Tibial nerve (tissue), 4 donors: Measurements from ENCODE around the gene PARP15. TPM values are rescaled to one million over a fixed set of nuclear protein-coding genes. Genes with fewer than 3 reads are reported as not detected.

ENCODE experiments used
- DNase-seq, 2 donors: peaks; one replicate each; pipeline ENCODE4 v3.0.0-alpha.2; 2019; ENCODE audit warnings: low spot score in 2 of 2
- H3K27ac ChIP-seq, 4 donors: fragments of 200-600 bp; sonication (generic) in 3 of 4; one replicate each; pipeline ENCODE4 v1.5.1; 2017 to 2019; ENCODE audit warnings: mild to moderate bottlenecking in 1 of 4
- H3K27me3 ChIP-seq, 2 donors: fragments of 200-600 bp; sonication (generic) in 1 of 2; one replicate each; pipeline versions ENCODE4 v1.5.1 to v1.6.0; 2017 to 2019
- H3K36me3 ChIP-seq, 3 donors: fragments of 200-600 bp; sonication (generic); one replicate each; pipeline ENCODE4 v1.5.1; 2018 to 2019
- H3K4me1 ChIP-seq, 4 donors: fragments of 200-600 bp; sonication (generic) in 3 of 4; one replicate each; pipeline ENCODE4 v1.5.1; 2017 to 2019
- H3K4me3 ChIP-seq, 4 donors: fragments of 200-600 bp; sonication (generic) in 3 of 4; one replicate each; pipeline ENCODE4 v1.5.1; 2017 to 2019; ENCODE audit warnings: mild to moderate bottlenecking in 1 of 4, moderate library complexity in 1 of 4
- H3K9me3 ChIP-seq, 4 donors: fragments of 200-600 bp; sonication (generic) in 3 of 4; one replicate each; pipeline ENCODE4 v1.5.1; 2017 to 2019
- EP300 ChIP-seq, 2 donors: sonication (generic); formaldehyde crosslinking; IDR thresholded peaks; one replicate each; pipeline ENCODE4 v1.6.1; 2017; ENCODE audit warnings: antibody characterized with exemption in 2 of 2, mild to moderate bottlenecking in 1 of 2
- POLR2A ChIP-seq, 2 donors: fragments of 450-650 bp; IDR thresholded peaks; one replicate each; pipeline ENCODE4 v1.6.1; 2017; ENCODE audit warnings: antibody characterized with exemption in 2 of 2, mild to moderate bottlenecking in 2 of 2, moderate library complexity in 2 of 2
- WGBS, 2 donors: methylation state at CpG; one replicate each; pipeline ENCODE4 v1.1.5; 2018; 5-methylcytosine and 5-hydroxymethylcytosine counted together
- total RNA-seq, 4 donors: library from RNA; depleted of rRNA; stranded (reverse); fragments of >200 nt; gene quantifications; one replicate each; pipeline ENCODE4 v1.1.0, GENCODE V29; 2016
- TF ChIP-seq, protein P1 (sequence below), 5 experiments: fragments of 200-600 bp in 3 of 5; fragments of 450-650 bp in 2 of 5; sonication (generic) in 3 of 5; IDR thresholded peaks; one replicate each; pipeline ENCODE4 v1.5.1; 2016 to 2019; ENCODE audit warnings: antibody characterized with exemption in 5 of 5, mild to moderate bottlenecking in 3 of 5, moderate library complexity in 2 of 5

Gene PARP15
- total RNA-seq, 4 donors from 2014 or later = 1.2 to 3.6 (median 2.8) TPM

DNA sequence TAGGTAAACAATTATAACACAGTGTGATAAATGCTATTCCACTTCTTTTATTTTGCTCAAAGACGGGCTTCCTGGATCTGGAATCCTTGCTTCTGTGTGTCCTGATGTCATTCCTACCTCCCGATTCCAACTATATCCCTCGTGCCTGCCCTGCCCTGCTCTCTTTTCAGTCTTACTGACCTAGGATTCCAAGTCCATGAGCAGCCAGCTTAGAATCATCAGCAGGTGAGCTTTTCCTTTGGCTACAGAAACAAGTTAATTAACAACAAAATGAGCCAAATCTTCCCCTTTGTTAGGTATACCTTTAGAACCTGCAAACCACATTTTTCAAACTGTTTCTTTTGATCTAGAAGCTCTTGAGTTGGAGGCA lies 40.8 kb upstream of the PARP15 start:
- DNase-seq = no peak
- no peaks in the 10 kb centered on the region for H3K27me3 ChIP-seq
- H3K9me3 ChIP-seq = no peaks in the 10 kb centered on the region
- no peak overlapping the region for H3K27ac ChIP-seq
- no peaks in the 10 kb centered on the region for H3K4me1 ChIP-seq
- H3K4me3 ChIP-seq = no peak overlapping the region
- WGBS, 2 donors = 58% methylated on average over 3 of the region's 3 CpGs
- peaks cover 0 to 93% (median 7%) of the 10 kb centered on the region in 3 donors for H3K36me3 ChIP-seq
- TF ChIP-seq EP300 (IDR thresholded peaks at IDR 0.05) = no peak
- no peak for TF ChIP-seq POLR2A (IDR thresholded peaks at IDR 0.05)
- TF ChIP-seq, protein P1, sequence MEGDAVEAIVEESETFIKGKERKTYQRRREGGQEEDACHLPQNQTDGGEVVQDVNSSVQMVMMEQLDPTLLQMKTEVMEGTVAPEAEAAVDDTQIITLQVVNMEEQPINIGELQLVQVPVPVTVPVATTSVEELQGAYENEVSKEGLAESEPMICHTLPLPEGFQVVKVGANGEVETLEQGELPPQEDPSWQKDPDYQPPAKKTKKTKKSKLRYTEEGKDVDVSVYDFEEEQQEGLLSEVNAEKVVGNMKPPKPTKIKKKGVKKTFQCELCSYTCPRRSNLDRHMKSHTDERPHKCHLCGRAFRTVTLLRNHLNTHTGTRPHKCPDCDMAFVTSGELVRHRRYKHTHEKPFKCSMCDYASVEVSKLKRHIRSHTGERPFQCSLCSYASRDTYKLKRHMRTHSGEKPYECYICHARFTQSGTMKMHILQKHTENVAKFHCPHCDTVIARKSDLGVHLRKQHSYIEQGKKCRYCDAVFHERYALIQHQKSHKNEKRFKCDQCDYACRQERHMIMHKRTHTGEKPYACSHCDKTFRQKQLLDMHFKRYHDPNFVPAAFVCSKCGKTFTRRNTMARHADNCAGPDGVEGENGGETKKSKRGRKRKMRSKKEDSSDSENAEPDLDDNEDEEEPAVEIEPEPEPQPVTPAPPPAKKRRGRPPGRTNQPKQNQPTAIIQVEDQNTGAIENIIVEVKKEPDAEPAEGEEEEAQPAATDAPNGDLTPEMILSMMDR (IDR thresholded peaks at IDR 0.05) = no peak

DNA sequence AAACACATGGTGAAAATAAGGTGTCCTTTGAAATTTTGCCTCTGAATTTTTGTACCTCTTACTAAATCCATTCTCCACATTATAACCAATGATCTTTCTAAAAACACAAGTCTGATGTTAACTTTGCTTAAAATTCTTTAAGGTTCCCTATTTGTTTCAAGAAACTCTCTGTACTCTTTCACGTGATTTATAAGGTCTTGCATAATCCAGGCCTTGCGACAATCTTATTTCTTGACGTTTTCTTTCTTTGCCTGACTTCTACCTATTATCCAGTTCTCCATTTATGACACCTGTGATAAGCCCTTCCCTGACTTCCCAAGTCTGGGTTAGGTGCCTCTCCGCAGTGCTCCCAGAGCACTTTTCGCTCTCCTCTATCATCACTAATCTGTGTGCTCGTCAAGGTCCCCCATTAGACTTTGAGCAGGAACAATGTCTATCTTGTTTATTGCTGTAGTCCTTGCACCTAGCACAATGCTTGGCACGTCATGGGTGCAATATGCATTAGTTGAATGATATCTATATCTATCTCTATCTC lies 38.4 kb upstream of the PARP15 start:
- H3K4me3 ChIP-seq = no peak overlapping the region
- H3K27me3 ChIP-seq = no peaks in the 10 kb centered on the region
- no peak overlapping the region for H3K27ac ChIP-seq
- H3K36me3 ChIP-seq = peaks cover 0 to 88% (median 7%) of the 10 kb centered on the region in 3 donors
- H3K9me3 ChIP-seq = no peaks in the 10 kb centered on the region
- WGBS, 2 donors = 84 to 87% methylated on average over 7 of the region's 7 CpGs
- H3K4me1 ChIP-seq = no peaks in the 10 kb centered on the region
- TF ChIP-seq, protein P1 (IDR thresholded peaks at IDR 0.05) = no peak
- TF ChIP-seq POLR2A (IDR thresholded peaks at IDR 0.05) (no peak), EP300 (IDR thresholded peaks at IDR 0.05) (no peak)
- DNase-seq = peak in 1 of 2 donors; percentile 28

DNA sequence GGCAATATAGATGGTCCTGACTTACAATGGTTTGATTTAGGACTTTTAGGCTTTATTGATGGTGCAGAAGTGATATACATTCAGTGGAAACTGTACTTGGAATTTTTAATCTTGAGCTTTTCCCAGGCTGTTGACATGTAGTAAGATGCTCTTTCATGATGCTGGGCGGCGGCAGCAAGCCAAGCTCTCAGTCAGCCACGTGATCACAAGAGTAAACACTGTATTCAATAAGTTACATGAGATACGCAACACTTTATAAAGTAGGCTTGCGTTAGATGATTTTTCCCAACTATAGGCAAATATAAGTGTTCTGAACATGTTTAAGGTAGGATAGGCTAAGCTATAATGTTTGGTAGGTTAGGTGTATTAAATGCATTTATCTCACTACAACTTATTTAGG lies 31.3 kb upstream of the PARP15 start:
- H3K27ac ChIP-seq = no peak overlapping the region
- 87 to 96% methylated on average over 5 of the region's 5 CpGs for WGBS, 2 donors
- no peaks in the 10 kb centered on the region for H3K4me1 ChIP-seq
- no peaks in the 10 kb centered on the region for H3K27me3 ChIP-seq
- H3K9me3 ChIP-seq = no peaks in the 10 kb centered on the region
- H3K4me3 ChIP-seq = no peak overlapping the region
- H3K36me3 ChIP-seq = peaks cover 0 to 91% (median 5%) of the 10 kb centered on the region in 3 donors
- TF ChIP-seq POLR2A (IDR thresholded peaks at IDR 0.05) (no peak), EP300 (IDR thresholded peaks at IDR 0.05) (no peak)
- TF ChIP-seq, protein P1 (IDR thresholded peaks at IDR 0.05) = no peak
- DNase-seq = no peak

DNA sequence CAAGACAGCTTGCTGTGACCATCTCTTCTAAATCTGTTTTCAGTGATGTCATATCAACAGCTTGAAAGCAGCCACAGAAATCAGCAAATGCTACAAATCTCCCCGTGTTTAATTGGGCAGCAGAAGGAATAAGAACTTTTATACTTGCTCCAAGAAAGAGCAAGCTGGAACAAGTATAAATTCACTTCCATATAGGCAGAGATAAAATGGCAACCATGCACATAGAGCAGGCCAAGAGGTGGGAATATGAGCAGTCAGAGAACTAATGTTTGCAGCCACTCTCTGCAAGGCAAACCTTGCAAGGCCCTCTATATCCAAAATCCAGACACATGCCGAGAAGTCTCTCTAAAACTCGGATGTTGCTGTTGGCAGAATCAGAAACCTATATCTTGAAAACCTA lies 29.4 kb upstream of the PARP15 start:
- no peak overlapping the region for H3K4me3 ChIP-seq
- H3K27me3 ChIP-seq = no peaks in the 10 kb centered on the region
- no peak for DNase-seq
- H3K4me1 ChIP-seq = no peaks in the 10 kb centered on the region
- peaks cover 0 to 94% (median 14%) of the 10 kb centered on the region in 3 donors for H3K36me3 ChIP-seq
- 83 to 88% methylated on average over 3 of the region's 3 CpGs for WGBS, 2 donors
- no peak for TF ChIP-seq EP300 (IDR thresholded peaks at IDR 0.05)
- TF ChIP-seq, protein P1 (IDR thresholded peaks at IDR 0.05) = no peak
- TF ChIP-seq POLR2A (IDR thresholded peaks at IDR 0.05) = no peak
- no peak overlapping the region for H3K27ac ChIP-seq
- no peaks in the 10 kb centered on the region for H3K9me3 ChIP-seq

DNA sequence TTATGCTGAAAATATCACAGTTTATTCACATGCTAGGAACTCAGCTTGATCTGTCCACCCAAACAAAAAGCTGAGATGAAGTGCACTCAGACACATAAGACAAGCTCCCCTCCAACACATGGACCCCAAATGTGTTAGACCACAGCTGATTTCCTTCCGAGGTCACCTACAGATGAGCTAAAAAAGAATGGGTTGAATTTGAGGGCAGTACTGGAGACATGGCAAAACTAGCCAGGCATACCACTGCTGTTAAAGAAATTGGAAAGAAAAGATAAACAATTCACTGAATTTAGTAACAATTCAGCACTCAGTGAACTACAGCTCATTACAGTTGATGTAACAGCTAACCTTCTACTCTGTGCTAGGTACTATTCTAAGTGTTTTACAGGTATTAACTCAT lies 28.8 kb upstream of the PARP15 start:
- DNase-seq = no peak
- H3K36me3 ChIP-seq = peaks cover 0 to 94% (median 14%) of the 10 kb centered on the region in 3 donors
- 74 to 97% methylated on average over 1 of the region's 1 CpG for WGBS, 2 donors
- H3K27me3 ChIP-seq = no peaks in the 10 kb centered on the region
- no peak for TF ChIP-seq EP300 (IDR thresholded peaks at IDR 0.05)
- TF ChIP-seq, protein P1 (IDR thresholded peaks at IDR 0.05) = no peak
- TF ChIP-seq POLR2A (IDR thresholded peaks at IDR 0.05) = no peak
- H3K9me3 ChIP-seq = no peaks in the 10 kb centered on the region
- H3K4me3 ChIP-seq = no peak overlapping the region
- no peak overlapping the region for H3K27ac ChIP-seq
- no peaks in the 10 kb centered on the region for H3K4me1 ChIP-seq
